GM12801 (cell line): ENCODE data around the gene MLLT1.

Source experiments
- CTCF ChIP-seq: IDR thresholded peaks from one replicate; pipeline ENCODE4 v1.5.1; 2011; ENCODE audit warnings: control low read depth; ENCODE audit not compliant: insufficient read length; ENCODE audit errors: extremely low read depth

Gene MLLT1

GRCh38 chr19:6286676-6287075 is 6.9 kb upstream of the MLLT1 start:
- TF ChIP-seq CTCF = no peak

- no peak for TF ChIP-seq CTCF
Measured at GRCh38 chr19:6279620-6279930, 200 bp downstream of the MLLT1 start.

GRCh38 chr19:6278740-6279619 is 795 bp downstream of the MLLT1 start:
- no peak for TF ChIP-seq CTCF

GRCh38 chr19:6278051-6278450 is 1.7 kb downstream of the MLLT1 start:
- no peak for TF ChIP-seq CTCF

GRCh38 chr19:6276447-6276846 is 3.3 kb downstream of the MLLT1 start:
- TF ChIP-seq CTCF = no peak

DNA sequence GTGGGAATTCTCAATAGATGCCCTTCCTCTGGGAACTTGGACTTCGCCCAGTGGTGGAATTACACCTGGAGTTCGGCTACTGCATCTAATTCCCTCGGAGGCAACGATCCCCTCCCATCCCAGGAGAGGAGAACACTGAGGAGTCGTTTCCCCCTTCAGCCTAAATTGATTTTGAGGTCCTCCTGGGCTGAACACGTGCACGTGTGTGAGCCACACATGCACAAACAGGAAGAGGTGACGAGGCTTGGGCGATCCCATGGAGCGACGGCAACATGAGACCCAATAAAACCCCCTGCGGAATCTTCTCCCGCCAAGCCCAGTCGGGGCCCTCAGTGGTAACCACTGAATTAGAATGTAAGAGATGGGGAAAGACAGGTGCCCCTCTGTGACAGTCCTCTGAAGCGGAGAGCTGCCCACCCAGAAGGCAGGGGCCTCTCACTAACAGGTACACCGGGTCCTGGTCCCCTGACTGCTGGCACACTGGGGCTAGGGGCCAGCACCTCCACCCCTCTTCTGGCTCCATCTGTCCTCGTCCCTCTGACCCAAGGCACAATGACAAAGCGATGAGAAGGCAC is 4.5 kb downstream of the MLLT1 start:
- TF ChIP-seq CTCF = no peak

- no peak for TF ChIP-seq CTCF
Measured at GRCh38 chr19:6274756-6275155, 5.0 kb downstream of the MLLT1 start.
